Activated T-helper 2 cell treated with anti-CD3 and anti-CD28 coated beads, Interferon-gamma antibody, Interleukin-2, Interleukin-4, amounts not matched to agents 10 μg/mL and 5 μg/mL and 100 μg/mL, durations not matched to agents 14 hours and 24 hours and 36 hours (primary cell): ENCODE data around the gene USP49. TPM values are rescaled to one million over a fixed set of nuclear protein-coding genes. Genes with fewer than 3 reads are reported as not detected.
A peak's percentile ranks its signal among the peaks of the same experiment; 100 is the strongest.

Source experiments
- DNase-seq: peaks from one replicate; pipeline ENCODE4 v3.0.0; 2021; ENCODE audit warnings: low spot score
- H3K27ac Mint-ChIP-seq: one replicate; pipeline ENCODE4 v1.8.0; 2021; ENCODE audit warnings: mixed read lengths
- H3K27me3 Mint-ChIP-seq: one replicate; pipeline ENCODE4 v1.8.0; 2021; ENCODE audit warnings: low read depth, mixed read lengths
- H3K36me3 Mint-ChIP-seq: one replicate; pipeline ENCODE4 v1.8.0; 2021; ENCODE audit warnings: low read depth, mixed read lengths
- H3K4me1 Mint-ChIP-seq: one replicate; pipeline ENCODE4 v1.8.0; 2021; ENCODE audit warnings: low read depth, mixed read lengths
- H3K4me3 Mint-ChIP-seq: one replicate; pipeline ENCODE4 v1.8.0; 2021; ENCODE audit warnings: low read depth, mild to moderate bottlenecking, moderate library complexity, mixed read lengths
- H3K9me3 Mint-ChIP-seq: one replicate; pipeline ENCODE4 v1.8.0; 2021; ENCODE audit warnings: mixed read lengths
- intact Hi-C: fragments of 100-400 bp; cut with micrococcal nuclease; formaldehyde crosslinking; loops from one replicate; pipeline ENCODE4 v1.15.1; 2023
- total RNA-seq: library from RNA; stranded (reverse); gene quantifications from 2 replicates; pipeline ENCODE4 v1.2.3, GENCODE V29; 2022

The USP49 gene
- total RNA-seq, 1 donor from 2014 or later: 6.4 TPM

GRCh38 chr6:41786451-41787218, 108.5 kb downstream of the USP49 start:
- H3K4me3 Mint-ChIP-seq: peak overlapping the region; percentile 96
- peak overlapping the region; percentile 97 for H3K27ac Mint-ChIP-seq
- peaks cover 3% of the 10 kb centered on the region for H3K27me3 Mint-ChIP-seq
- H3K9me3 Mint-ChIP-seq: no peaks in the 10 kb centered on the region
- peaks cover 15% of the 10 kb centered on the region for H3K4me1 Mint-ChIP-seq
- intact Hi-C loops: loop anchor here (1.0 to 2.0 kb wide), 8 partner anchors 52 to 960 kb away; partner anchors contain the start of genes BYSL, MED20, MRPS10 and TBCC
- DNase-seq: peak; percentile 86
- peaks cover 28% of the 10 kb centered on the region for H3K36me3 Mint-ChIP-seq

- peaks cover 21% of the 10 kb centered on the region for H3K4me1 Mint-ChIP-seq
- DNase-seq: no peak
- intact Hi-C loops: loop anchor here (1.0 to 2.0 kb wide), 2 partner anchors 150 to 319 kb away; no protein-coding TSS in a partner anchor
- H3K9me3 Mint-ChIP-seq: no peaks in the 10 kb centered on the region
- peaks cover 24% of the 10 kb centered on the region for H3K36me3 Mint-ChIP-seq
- peaks cover 8% of the 10 kb centered on the region for H3K27me3 Mint-ChIP-seq
- no peak overlapping the region for H3K27ac Mint-ChIP-seq
- peak overlapping the region; percentile 96 for H3K4me3 Mint-ChIP-seq
Measured at GRCh38 chr6:41785689-41786450, 109.3 kb downstream of the USP49 start.

GRCh38 chr6:41785254-41785653, 109.9 kb downstream of the USP49 start:
- peak overlapping the region; percentile 62 for H3K4me3 Mint-ChIP-seq
- H3K36me3 Mint-ChIP-seq: peaks cover 18% of the 10 kb centered on the region
- DNase-seq: no peak
- intact Hi-C loops: no loop called here
- H3K27ac Mint-ChIP-seq: no peak overlapping the region
- H3K4me1 Mint-ChIP-seq: peaks cover 21% of the 10 kb centered on the region
- H3K9me3 Mint-ChIP-seq: no peaks in the 10 kb centered on the region
- peaks cover 8% of the 10 kb centered on the region for H3K27me3 Mint-ChIP-seq

GRCh38 chr6:41784581-41785171, 110.5 kb downstream of the USP49 start:
- no peak for DNase-seq
- H3K4me3 Mint-ChIP-seq: peak overlapping the region; percentile 62
- H3K36me3 Mint-ChIP-seq: peaks cover 13% of the 10 kb centered on the region
- intact Hi-C loops: loop anchor here (5.0 kb wide), 1 partner anchor 778 kb away; the partner anchor contains the start of gene UBR2
- peaks cover 17% of the 10 kb centered on the region for H3K4me1 Mint-ChIP-seq
- H3K27me3 Mint-ChIP-seq: peaks cover 8% of the 10 kb centered on the region
- H3K9me3 Mint-ChIP-seq: no peaks in the 10 kb centered on the region
- H3K27ac Mint-ChIP-seq: no peak overlapping the region

- peaks cover 15% of the 10 kb centered on the region for H3K4me1 Mint-ChIP-seq
- DNase-seq: no peak
- peaks cover 3% of the 10 kb centered on the region for H3K36me3 Mint-ChIP-seq
- H3K9me3 Mint-ChIP-seq: no peaks in the 10 kb centered on the region
- H3K27ac Mint-ChIP-seq: no peak overlapping the region
- H3K4me3 Mint-ChIP-seq: no peak overlapping the region
- H3K27me3 Mint-ChIP-seq: peaks cover 8% of the 10 kb centered on the region
- intact Hi-C loops: loop anchor here (5.0 kb wide), 1 partner anchor 779 kb away; the partner anchor contains the start of gene UBR2
Measured at GRCh38 chr6:41783106-41783780, 111.9 kb downstream of the USP49 start.

- peak overlapping the region; percentile 68 for H3K4me3 Mint-ChIP-seq
- intact Hi-C loops: loop anchor here (5.0 kb wide), 1 partner anchor 781 kb away; the partner anchor contains the start of gene UBR2
- H3K4me1 Mint-ChIP-seq: peaks cover 14% of the 10 kb centered on the region
- DNase-seq: no peak
- H3K27me3 Mint-ChIP-seq: peaks cover 8% of the 10 kb centered on the region
- no peaks in the 10 kb centered on the region for H3K36me3 Mint-ChIP-seq
- H3K27ac Mint-ChIP-seq: no peak overlapping the region
- H3K9me3 Mint-ChIP-seq: no peaks in the 10 kb centered on the region
Measured at GRCh38 chr6:41781366-41781730, 113.8 kb downstream of the USP49 start.

- H3K4me3 Mint-ChIP-seq: peak within 1 kb of the TSS; percentile 86
- H3K9me3 Mint-ChIP-seq: no peaks in the 10 kb centered on the region
- peaks cover 8% of the 10 kb centered on the region for H3K27me3 Mint-ChIP-seq
- H3K36me3 Mint-ChIP-seq: no peaks in the 10 kb centered on the region
- no peak for DNase-seq
- intact Hi-C loops: loop anchor here (1.0 to 5.0 kb wide), 3 partner anchors 45 to 782 kb away; partner anchors contain the start of genes TFEB and UBR2
- peak within 1 kb of the TSS; percentile 67 for H3K27ac Mint-ChIP-seq
- peaks cover 14% of the 10 kb centered on the region for H3K4me1 Mint-ChIP-seq
Measured at GRCh38 chr6:41780551-41781365, 114.4 kb downstream of the USP49 start, which contains the start of gene PRICKLE4. Gene PRICKLE4 (plus strand): TSS chr6:41780782. CDS start chr6:41783474, 2,692 bp downstream.

GRCh38 chr6:41779788-41780550, 115.2 kb downstream of the USP49 start, which contains the start of gene FRS3:
Gene FRS3 (minus strand): TSS chr6:41779900. CDS start chr6:41776987, 2,913 bp downstream.
- intact Hi-C loops: loop anchor here (1.0 to 10.0 kb wide), 6 partner anchors 45 to 782 kb away; partner anchors contain the start of genes TFEB and UBR2
- Mint-ChIP-seq H3K27me3 (peaks cover 8% of the 10 kb centered on the region), H3K36me3 (peaks cover 4% of the 10 kb centered on the region), H3K9me3 (no peaks in the 10 kb centered on the region), H3K4me1 (peaks cover 14% of the 10 kb centered on the region), H3K4me3 (peak within 1 kb of the TSS; percentile 93), H3K27ac (peak within 1 kb of the TSS; percentile 67)
- DNase-seq: peak; percentile 98

GRCh38 chr6:41779336-41779735, 115.8 kb downstream of the USP49 start:
- Mint-ChIP-seq H3K9me3 (no peaks in the 10 kb centered on the region), H3K27me3 (peaks cover 8% of the 10 kb centered on the region), H3K36me3 (peaks cover 6% of the 10 kb centered on the region), H3K4me3 (peak overlapping the region; percentile 93), H3K27ac (peak overlapping the region; percentile 18), H3K4me1 (peaks cover 14% of the 10 kb centered on the region)
- no peak for DNase-seq
- intact Hi-C loops: loop anchor here (5.0 to 10.0 kb wide), 3 partner anchors 75 to 388 kb away; no protein-coding TSS in a partner anchor

- peak overlapping the region; percentile 18 for H3K27ac Mint-ChIP-seq
- peak overlapping the region; percentile 93 for H3K4me3 Mint-ChIP-seq
- peaks cover 14% of the 10 kb centered on the region for H3K4me1 Mint-ChIP-seq
- intact Hi-C loops: loop anchor here (5.0 to 10.0 kb wide), 3 partner anchors 74 to 388 kb away; no protein-coding TSS in a partner anchor
- DNase-seq: no peak
- peaks cover 9% of the 10 kb centered on the region for H3K36me3 Mint-ChIP-seq
- peaks cover 8% of the 10 kb centered on the region for H3K27me3 Mint-ChIP-seq
- no peaks in the 10 kb centered on the region for H3K9me3 Mint-ChIP-seq
Measured at GRCh38 chr6:41778895-41779294, 116.3 kb downstream of the USP49 start.
